Measurements from ENCODE around the gene LPCAT3.

DNA sequence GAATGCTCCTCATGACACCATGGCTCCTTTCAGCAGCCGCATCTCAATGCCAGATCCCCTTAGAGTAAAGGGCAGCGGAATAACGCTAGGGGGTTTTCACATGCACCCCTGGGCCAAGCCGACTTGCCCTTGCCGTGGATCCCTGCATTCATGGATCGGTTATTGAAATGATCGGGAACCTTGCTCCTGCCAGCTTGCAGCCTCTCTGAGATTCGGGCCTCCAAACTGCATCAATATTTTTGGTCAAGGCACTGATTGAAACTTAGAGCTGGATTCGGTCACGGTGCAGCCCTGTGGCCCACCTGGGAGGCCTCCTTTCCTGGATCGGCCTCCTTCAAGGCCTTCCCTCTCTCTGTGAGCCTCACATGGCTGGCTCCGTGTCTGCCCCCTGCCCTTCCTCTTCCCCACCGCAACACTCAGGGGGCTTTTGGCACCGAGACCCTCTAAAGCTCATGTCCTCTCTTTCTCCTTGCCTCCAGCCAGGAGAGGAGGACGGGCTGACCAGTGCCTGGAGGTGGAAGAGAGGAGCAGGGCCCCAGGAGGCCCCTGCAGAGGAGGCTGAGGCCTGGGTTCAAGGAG lies 65.3 kb downstream of the LPCAT3 start:
- TF ChIP-seq CTCF (IDR thresholded peaks at IDR 0.05): no peak
- no peak for TF ChIP-seq POLR2A (IDR thresholded peaks at IDR 0.05)
